OCI-LY7 (cell line): Measurements from ENCODE around the gene C14orf93. TPM values are rescaled to one million over a fixed set of nuclear protein-coding genes. Genes with fewer than 3 reads are reported as not detected.

Source experiments
- BruUV-seq: library from RNA; stranded (reverse); fragments of 400-500 nt; replicated peaks from 2 replicates; lab custom pipeline; 2021; lab: Mats Ljungman, UMichigan
- CTCF ChIA-PET: fragments of 300-600 bp; sonication (Branson Sonifier 250); formaldehyde crosslinking; loops from one replicate; lab custom pipeline; 2022; ENCODE audit warnings: antibody characterized with exemption; ENCODE audit not compliant: unreplicated experiment; lab: Charles Lee
- POLR2A ChIA-PET: fragments of 300-600 bp; sonication (Branson Sonifier 250); formaldehyde crosslinking; loops from one replicate; lab custom pipeline; 2022; ENCODE audit warnings: antibody characterized with exemption; lab: Charles Lee
- DNase-seq: peaks from one replicate; pipeline ENCODE4 v3.0.0-alpha.2; 2015; ENCODE audit warnings: low spot score
- H2AFZ ChIP-seq: fragments of 200-600 bp; sonication (generic), shearing (Covaris generic); 2 replicates; pipeline ENCODE4 v1.6.1; 2014; ENCODE audit warnings: mild to moderate bottlenecking, antibody characterized with exemption, low read length, moderate library complexity
- H3K27ac ChIP-seq: fragments of 200-600 bp; sonication (generic); 2 replicates; pipeline ENCODE4 v1.5.1; 2014; ENCODE audit warnings: mixed run types, low read depth, mild to moderate bottlenecking, moderate library complexity, low read length, inconsistent platforms; ENCODE audit not compliant: poor library complexity, severe bottlenecking
- H3K36me3 ChIP-seq: fragments of 200-600 bp; sonication (generic); 2 replicates; pipeline ENCODE4 v1.6.1; 2014; ENCODE audit warnings: mild to moderate bottlenecking, antibody characterized with exemption, low read length, moderate library complexity, mixed read lengths; ENCODE audit not compliant: insufficient read depth
- H3K4me1 ChIP-seq: fragments of 200-600 bp; sonication (generic); 2 replicates; pipeline ENCODE4 v1.5.1; 2014; ENCODE audit warnings: mild to moderate bottlenecking, low read length; ENCODE audit not compliant: insufficient read depth, poor library complexity, severe bottlenecking
- H3K4me2 ChIP-seq: fragments of 200-600 bp; sonication (generic); 2 replicates; pipeline ENCODE4 v1.6.1; 2014; ENCODE audit warnings: mild to moderate bottlenecking, low read length
- H3K4me3 ChIP-seq: fragments of 200-600 bp; sonication (generic); 2 replicates; pipeline ENCODE4 v1.5.1; 2014; ENCODE audit warnings: mild to moderate bottlenecking, low read depth, low read length; ENCODE audit not compliant: poor library complexity, severe bottlenecking
- H3K79me2 ChIP-seq: fragments of 200-600 bp; sonication (generic); 2 replicates; pipeline ENCODE4 v1.6.1; 2016; ENCODE audit warnings: low read depth, mild to moderate bottlenecking, low read length, moderate library complexity, mixed read lengths; ENCODE audit not compliant: insufficient read depth
- H3K9me2 ChIP-seq: fragments of 200-600 bp; sonication (generic); 2 replicates; pipeline ENCODE4 v1.6.1; 2016; ENCODE audit warnings: mild to moderate bottlenecking, low read length, mixed read lengths; ENCODE audit not compliant: insufficient read depth
- H3K9me3 ChIP-seq: fragments of 200-600 bp; sonication (generic); 2 replicates; pipeline ENCODE4 v1.6.1; 2014; ENCODE audit warnings: mild to moderate bottlenecking, mixed run types, low read length, mixed read lengths
- H4K20me1 ChIP-seq: fragments of 200-600 bp; sonication (generic); 2 replicates; pipeline ENCODE4 v1.6.1; 2014; ENCODE audit warnings: mild to moderate bottlenecking, antibody characterized with exemption, low read length, moderate library complexity, mixed read lengths; ENCODE audit not compliant: insufficient read depth
- CTCF ChIP-seq: fragments of 200-600 bp; sonication (generic); conservative IDR thresholded peaks from 2 replicates; pipeline ENCODE4 v1.5.1; 2014; ENCODE audit warnings: mild to moderate bottlenecking, antibody characterized with exemption, low read length, moderate library complexity, mixed read lengths
- EZH2phosphoT487 ChIP-seq: fragments of 200-600 bp; sonication (generic); IDR thresholded peaks from 2 replicates; pipeline ENCODE4 v1.6.1; 2018; ENCODE audit warnings: low read depth, borderline replicate concordance, mild to moderate bottlenecking, mixed run types, antibody characterized with exemption, low read length, moderate library complexity, mixed read lengths
- intact Hi-C: fragments of 100-400 bp; cut with micrococcal nuclease; formaldehyde crosslinking; loops from one replicate; pipeline ENCODE4 v1.10.0; 2022; ENCODE audit not compliant: unreplicated experiment
- total RNA-seq, 2 experiments: library from RNA; depleted of rRNA in 1 of 2; stranded (reverse); fragments of >200 nt in 1 of 2; shearing (Covaris generic) in 1 of 2; gene quantifications; 2 replicates each; pipeline ENCODE4 v1.2.3, GENCODE V29; 2014 to 2022

Gene C14orf93
- total RNA-seq, 2 experiments from 2014 or later = 15.2 to 17.9 TPM

GRCh38 chr14:22995889-22996625 is 13.9 kb downstream of the C14orf93 start:
- CTCF ChIA-PET = interaction anchor here (0.7 to 2.5 kb wide), 6 partner anchors 9 to 100 kb away, joined by 3 to 16 read pairs (median 4); no protein-coding TSS in a partner anchor
- DNase-seq = no peak
- POLR2A ChIA-PET = interaction anchor here (0.7 to 3.1 kb wide), 5 partner anchors 8 to 70 kb away, joined by 3 to 41 read pairs (median 5); partner anchors contain the start of gene PSMB5
- Histone ChIP-seq H2AFZ (no peak overlapping the region), H4K20me1 (no peaks in the 10 kb centered on the region), H3K4me1 (peaks cover 4% of the 10 kb centered on the region), H3K79me2 (no peaks in the 10 kb centered on the region), H3K27ac (no peak overlapping the region), H3K9me3 (no peaks in the 10 kb centered on the region), H3K9me2 (no peaks in the 10 kb centered on the region), H3K4me3 (no peak overlapping the region), H3K36me3 (no peaks in the 10 kb centered on the region), H3K4me2 (no peak overlapping the region)
- TF ChIP-seq EZH2phosphoT487 = no peak
- TF ChIP-seq CTCF = no peak
- BruUV-seq = no TSS peak
- intact Hi-C loops = no loop called here

DNA sequence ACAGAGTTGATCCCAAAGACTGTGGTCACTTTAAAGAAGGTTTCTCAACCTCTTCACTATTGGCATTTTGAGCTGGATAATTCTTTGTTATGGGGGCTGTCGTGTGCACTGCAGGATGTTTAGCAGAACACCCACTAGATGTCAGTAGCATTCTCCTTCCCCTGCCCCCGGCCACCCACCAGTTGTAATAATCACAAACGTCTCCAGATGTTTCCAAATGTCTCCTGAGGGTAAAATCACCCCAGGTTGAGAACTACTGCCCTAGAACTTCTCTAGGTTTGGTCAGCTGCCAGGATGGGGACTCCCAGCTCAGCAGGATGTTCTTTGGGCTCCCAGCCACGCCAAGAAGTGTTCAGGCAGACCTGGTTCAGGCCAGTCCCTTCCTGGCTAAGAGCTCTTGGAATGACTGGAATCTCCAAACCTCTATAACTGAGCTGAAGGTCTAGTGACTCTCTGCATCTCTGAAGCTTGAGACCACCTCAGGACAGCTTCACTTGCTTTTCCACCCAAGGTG is 15.1 kb downstream of the C14orf93 start:
- peaks cover 4% of the 10 kb centered on the region for H3K4me1 ChIP-seq
- no peak overlapping the region for H3K4me3 ChIP-seq
- H3K27ac ChIP-seq = no peak overlapping the region
- H3K9me3 ChIP-seq = no peaks in the 10 kb centered on the region
- no peaks in the 10 kb centered on the region for H3K36me3 ChIP-seq
- no peaks in the 10 kb centered on the region for H4K20me1 ChIP-seq
- CTCF ChIA-PET = interaction anchor here (0.5 to 2.5 kb wide), 12 partner anchors 8 to 75 kb away, joined by 3 to 18 read pairs (median 4); partner anchors contain the start of gene CDH24
- TF ChIP-seq EZH2phosphoT487 (no peak), CTCF (peak; percentile 87)
- no peak overlapping the region for H3K4me2 ChIP-seq
- BruUV-seq = no TSS peak
- intact Hi-C loops = loop anchor here (1.0 kb wide), 1 partner anchor 59 kb away; no protein-coding TSS in a partner anchor
- peak; percentile 60 for DNase-seq
- H2AFZ ChIP-seq = no peak overlapping the region
- no peaks in the 10 kb centered on the region for H3K79me2 ChIP-seq
- H3K9me2 ChIP-seq = no peaks in the 10 kb centered on the region
- POLR2A ChIA-PET = interaction anchor here (0.6 to 3.1 kb wide), 9 partner anchors 13 to 620 kb away, joined by 3 to 41 read pairs (median 5); partner anchors contain the start of gene PSMB5
